NCI-H1436 treated with DMSO at 0.1 percent for 48 hours (cell line): ENCODE results near the gene CIB2.

Experiments used
- DNase-seq: peaks from one replicate; lab custom pipeline; 2025; lab: John Stamatoyannopoulos, UW

Gene CIB2

GRCh38 chr15:78107471-78107870, 23.8 kb downstream of the CIB2 start:
- DNase-seq, result no peak

DNA sequence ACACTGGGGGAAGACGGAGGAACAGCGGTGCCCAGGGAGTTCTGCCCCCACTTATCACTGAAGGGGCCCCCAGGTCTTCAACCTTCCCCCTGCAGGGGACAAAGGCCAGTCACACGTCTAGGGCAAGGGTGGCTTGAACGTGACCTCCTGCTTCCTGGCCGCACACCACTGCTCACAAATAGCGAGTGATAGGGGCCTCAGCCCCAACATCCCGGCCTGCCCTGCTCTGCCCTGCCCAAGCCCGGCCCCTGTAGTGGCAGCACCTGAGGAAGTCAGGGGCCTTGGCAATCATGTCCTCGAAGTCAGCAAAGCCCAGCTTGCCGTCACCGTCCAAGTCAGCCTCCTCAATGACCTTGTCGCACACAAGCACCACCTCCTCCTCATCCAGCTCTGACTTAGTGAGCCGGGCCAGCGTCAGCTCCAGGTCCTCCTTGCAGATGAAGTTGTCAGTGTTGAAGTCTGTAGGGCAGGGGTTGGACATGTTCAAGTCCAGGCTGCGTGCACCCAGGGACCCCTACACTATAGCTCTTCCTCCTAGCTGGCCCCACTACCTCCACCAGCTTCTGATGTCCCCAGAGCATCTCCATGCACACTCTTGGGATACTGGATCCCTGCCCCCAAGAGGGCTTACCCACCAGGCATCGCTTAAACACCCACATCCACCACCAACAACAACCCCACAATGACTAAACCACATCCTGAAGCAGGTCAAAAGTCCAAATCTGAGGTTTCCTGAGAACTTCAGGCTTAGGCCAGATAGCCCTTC, 25.6 kb downstream of the CIB2 start:
- DNase-seq, result no peak

DNA sequence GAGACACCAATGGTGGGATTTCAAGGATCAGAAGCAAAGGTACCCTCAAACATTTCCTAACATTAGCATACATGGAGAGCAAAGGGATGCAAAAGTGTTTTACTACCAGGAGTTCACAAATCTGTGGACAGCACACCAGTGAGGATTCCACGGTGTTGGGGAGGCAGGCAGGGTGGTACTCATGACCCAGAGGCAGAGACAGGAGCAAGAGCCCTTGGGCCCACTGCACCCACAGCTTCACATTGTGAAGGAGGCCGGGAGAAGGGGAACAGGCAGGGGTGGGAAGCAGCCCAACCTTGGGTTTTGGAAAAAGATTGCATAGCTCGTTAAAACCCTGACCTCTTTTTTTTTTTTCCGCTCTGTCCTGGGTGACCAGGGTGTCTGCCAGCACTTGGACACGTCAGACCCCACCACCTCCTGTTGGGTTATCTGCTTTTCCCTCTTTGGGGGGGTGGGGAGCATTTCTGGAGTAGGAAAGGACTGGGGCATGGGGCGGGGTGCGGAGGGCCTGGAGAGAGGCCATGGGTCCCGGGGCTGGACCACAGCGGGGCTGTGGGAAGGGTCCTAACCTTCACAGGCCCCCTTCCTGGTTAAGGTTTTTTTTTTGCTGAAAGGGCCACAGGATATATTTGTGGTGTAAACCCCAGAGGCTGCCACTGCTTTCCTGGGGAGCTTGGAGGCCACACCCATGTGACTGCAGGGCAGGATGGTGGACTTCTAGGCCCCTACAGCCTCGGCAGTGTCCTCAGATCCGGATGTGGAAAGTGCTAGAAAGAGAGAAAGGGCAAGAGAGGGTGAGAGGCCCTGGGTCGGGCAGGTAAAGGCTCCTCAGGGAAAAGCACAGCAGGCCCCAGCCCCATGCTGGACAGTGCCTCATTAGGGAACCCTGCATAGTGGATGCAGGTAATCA, 26.4 kb downstream of the CIB2 start:
- DNase-seq, result no peak

GRCh38 chr15:78104119-78104479, 27.1 kb downstream of the CIB2 start:
- no peak for DNase-seq

- no peak for DNase-seq
Measured at GRCh38 chr15:78103406-78104118, 27.7 kb downstream of the CIB2 start.

- no peak for DNase-seq
Measured at GRCh38 chr15:78102741-78103140, 28.5 kb downstream of the CIB2 start.

DNA sequence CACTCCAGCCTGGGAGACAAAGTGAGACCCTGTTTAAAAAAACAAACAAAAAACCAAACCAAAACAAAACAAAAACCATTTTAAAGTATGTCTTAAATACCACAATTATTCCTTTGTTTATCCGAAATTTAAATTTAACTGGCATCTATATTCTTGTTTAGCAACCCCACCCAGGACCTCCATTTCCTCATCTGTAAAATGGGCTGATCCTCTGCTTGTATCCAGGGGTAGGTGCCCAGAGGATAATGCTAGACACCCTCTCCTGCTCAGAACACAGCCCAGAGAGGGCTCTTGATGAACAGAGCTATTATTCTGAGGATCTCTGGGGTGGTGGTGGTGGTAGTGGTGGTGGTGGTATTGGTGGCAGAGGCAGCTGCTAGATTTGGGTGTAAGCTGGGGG, 29.0 kb downstream of the CIB2 start:
- no peak for DNase-seq

DNA sequence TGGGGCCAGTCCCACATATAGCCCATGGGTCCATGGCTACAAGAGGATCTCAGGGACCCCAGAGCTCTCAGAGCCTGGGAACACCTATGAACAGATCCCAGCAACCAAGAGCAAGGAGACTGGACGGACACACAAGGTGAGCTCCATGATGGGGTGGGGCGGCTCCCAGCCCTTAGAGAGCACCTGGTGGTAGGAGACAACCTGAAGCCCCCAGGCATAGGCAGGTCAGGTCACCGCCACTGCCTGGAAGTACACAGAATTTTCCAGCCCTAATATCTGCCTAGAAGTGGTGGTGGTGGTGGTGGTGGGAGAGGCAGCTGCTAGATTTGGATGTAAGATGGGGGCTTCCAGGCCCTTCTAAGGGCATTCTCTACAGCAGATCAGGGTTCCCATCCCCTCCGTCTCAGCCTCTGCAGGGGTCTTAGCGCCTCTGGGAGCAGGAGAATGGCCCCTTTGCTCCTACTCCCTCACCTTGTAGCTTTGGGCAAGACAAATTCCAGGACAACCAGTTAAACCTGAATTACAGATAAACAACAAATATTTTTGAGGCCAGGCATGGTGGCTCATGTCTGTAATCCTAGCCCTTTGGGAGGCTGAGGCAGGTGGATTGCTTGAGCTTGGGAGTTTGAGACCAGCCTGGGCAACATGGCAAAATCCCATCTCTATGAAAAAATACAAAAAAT, 29.7 kb downstream of the CIB2 start:
- DNase-seq, result no peak

DNA sequence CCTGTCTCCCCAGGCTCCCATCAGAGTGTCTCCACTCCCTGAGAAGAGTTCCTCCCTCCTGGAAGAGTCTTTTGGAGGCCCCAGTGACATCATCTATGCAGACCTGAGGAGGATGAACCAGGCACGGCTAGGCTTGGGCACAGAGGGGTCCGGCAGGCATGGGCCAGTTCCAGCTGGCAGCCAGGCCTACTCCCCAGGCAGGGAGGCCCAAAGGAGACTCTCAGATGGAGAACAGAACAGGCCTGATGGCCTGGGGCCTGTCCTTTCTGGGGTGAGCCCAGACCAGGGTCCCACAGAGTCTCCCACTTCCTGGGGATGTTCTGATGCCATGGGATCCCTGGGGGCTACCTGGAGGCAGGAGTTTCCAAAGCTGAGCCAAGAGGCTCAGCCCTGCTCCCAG, 30.4 kb downstream of the CIB2 start:
- DNase-seq, result no peak

- no peak for DNase-seq
Measured at GRCh38 chr15:78098131-78098755, 33.0 kb downstream of the CIB2 start.

DNA sequence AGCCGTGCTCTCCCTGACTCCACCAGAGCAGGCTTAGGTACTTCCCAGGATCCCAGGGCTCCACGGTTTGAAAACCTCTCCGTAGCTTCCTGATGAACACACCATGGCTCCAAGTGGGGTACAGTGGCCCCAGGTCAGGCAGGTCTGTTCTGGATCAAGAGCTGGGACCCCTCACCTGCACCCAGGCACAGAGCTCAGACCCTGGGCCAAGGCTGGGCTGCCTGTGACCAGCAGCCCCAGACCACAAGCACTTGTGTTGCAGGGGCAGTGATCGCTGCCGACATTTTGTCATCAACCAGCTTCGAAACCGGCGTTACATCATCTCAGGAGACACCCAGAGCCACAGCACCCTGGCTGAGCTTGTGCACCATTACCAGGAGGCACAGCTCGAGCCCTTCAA, 33.6 kb downstream of the CIB2 start:
- DNase-seq, result no peak

DNA sequence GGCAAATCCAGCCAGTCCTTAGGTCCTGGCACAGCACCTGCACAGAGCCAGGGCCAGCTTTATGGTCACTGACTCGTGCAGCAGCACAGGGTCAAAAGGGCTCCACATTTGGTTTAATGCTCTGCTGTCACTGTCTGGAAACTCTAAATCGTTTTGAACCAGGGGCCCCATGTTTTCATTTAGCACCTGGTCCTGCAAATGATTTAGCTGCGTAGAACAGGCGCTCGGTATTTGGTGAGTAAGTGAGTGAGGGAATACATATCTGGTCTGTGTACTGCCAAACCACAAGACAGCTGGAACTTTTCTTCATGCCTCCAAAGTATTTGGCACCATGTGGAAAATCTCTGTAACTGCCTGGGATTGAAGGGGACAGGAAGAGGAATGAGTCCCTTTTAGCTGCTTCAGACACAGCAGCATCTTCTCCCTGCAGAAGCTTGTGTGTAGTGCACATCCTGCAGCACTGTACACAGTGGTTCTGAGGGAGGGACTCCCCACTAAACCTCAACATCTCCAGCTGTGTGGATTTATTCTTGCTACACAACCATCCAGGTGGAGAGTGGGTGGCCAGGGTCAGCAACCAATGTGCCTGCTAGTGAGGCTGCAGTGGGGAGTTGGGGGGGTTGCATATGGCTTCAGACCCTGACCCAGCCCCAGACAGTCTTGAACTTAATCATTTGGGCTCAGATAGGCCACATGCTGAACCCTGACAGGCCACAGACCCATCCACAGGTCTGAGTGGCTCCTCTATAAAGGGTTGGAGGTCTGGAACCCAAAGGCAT, 37.8 kb downstream of the CIB2 start:
- no peak for DNase-seq

DNA sequence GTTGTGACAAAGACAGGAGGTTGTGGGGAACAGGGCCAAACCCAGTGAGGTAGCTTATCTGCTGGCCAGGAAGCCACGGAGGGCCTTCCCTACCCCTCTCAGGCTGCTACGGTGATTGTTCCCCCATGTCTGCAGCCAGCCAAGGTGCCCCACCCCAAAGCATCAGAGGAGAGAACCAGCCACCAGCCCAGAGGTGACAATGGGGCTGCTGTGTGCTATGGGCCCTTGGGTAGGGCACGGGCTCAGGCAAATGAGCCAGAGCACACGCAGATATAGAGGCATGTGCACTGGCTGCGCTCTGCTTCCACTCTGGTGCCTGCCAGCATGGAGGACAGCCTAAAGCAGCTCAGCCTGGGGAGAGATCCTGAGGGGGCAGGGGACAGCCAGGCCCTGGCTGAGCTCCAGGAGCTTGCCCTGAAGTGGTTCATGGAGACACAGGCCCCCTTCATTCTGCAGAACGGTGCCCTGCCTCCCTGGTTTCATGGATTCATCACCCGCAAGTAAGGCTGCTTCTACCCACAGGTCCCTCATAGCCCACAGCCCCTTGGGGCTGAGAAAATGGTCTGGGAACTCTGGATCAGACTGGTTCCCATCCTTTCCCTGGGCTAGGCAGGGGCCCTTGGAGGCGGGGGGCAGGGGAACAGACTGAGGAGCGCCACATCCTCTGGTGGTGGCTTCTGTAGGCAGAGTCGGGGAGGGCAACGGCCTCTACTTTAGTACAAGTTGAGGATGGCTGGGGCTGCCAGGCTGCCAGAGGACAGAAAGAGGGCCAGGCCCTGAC, 38.8 kb downstream of the CIB2 start, which contains the start of gene SH2D7:
TSS of gene SH2D7 (plus strand) at position 301 of the 781 bp plus-strand sequence. CDS start at position 325, 24 bp downstream.
- DNase-seq, result no peak

- no peak for DNase-seq
Measured at GRCh38 chr15:78090422-78091063, 40.7 kb downstream of the CIB2 start.

DNA sequence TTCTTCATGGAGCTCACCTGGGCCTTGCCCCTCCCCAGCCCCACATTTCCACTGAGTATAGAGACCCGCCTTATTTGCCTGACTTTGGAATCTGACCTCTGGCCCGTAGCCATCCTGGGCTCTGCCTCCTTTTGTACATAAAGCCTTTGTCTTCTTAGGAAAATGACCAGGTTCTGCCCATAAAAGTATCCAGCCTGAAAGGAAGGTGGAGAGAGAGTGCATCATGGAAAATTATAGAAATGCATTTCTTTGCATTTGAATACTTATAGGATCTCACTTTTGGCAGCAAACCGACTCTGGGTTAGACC, 42.5 kb downstream of the CIB2 start:
- no peak for DNase-seq

DNA sequence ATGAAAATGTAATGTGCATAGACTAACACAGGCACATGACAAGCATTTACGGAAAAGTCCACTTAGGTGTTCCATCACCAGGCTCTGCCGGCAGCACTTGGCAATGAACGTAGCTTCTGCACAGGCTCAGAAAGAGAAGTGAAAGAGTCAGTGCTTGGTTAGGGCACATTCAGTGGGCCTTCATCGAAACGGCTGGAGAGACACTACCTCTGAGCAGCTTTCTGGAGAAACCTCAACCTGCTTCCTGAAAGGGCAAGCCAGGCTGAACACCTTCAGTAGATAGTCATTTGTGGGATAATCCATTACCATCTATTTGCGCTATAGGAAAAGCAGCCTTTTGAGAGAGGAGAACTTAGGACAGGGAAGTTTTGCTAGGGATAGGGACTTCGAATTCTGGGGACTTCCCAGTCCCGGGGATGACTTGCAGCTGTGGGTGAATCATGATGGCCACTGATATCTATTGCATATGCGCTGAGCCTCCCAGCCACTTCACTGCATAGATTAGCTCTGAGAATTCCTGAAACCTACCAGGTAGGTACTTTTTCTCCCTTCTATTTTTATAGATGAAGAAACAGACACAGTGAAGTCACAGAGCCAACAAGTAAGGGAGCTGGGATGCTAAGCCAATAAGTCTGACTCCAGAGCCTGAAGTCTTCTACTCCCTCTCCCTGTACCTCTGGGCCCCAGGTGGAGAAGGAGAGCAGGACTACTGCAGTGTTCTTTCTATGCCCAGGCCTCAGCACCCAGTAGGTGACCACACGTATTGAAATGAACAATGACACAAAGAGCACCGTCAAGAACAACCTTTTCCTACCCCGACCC, 43.1 kb downstream of the CIB2 start:
- no peak for DNase-seq

DNA sequence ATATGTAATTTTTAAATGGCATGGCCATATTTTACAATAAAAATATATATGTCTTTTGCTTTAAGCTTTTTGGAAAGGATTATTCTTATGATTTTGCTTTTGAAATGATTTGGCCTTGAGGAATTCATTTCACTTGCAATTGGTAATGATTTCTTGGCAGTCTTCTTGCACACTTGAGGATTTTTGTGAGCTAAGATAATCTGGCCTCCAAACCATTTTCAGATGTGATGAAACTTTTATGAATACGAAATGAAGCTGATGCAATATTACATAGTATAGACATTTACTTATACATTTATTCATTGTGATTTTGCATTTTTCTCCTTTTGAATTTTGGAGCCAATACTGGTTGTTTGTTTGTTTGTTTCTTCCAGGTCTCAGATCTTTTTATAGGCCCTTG, 45.3 kb downstream of the CIB2 start:
- DNase-seq, result no peak

- DNase-seq, result no peak
Measured at GRCh38 chr15:78084449-78084750, 46.8 kb downstream of the CIB2 start.
